SU-DHL-6 (cell line): ENCODE data around the gene ABTB2.

Experiments
- H2AFZ ChIP-seq: fragments of 200-600 bp; sonication (generic); 2 replicates; pipeline ENCODE4 v1.6.1; 2014; ENCODE audit warnings: low read depth, mild to moderate bottlenecking, moderate library complexity, mixed read lengths, antibody characterized with exemption, low read length; ENCODE audit not compliant: severe bottlenecking
- H3F3A ChIP-seq: fragments of 200-600 bp; shearing (Covaris generic); 2 replicates; pipeline ENCODE4 v1.6.0; 2016; ENCODE audit warnings: antibody characterized with exemption, mild to moderate bottlenecking; ENCODE audit not compliant: insufficient read depth
- H3K27ac ChIP-seq: fragments of 200-600 bp; sonication (generic); 2 replicates; pipeline ENCODE4 v1.5.1; 2016; ENCODE audit warnings: low read depth, mild to moderate bottlenecking, low read length, moderate library complexity, mixed read lengths
- H3K27me3 ChIP-seq: fragments of 200-600 bp; sonication (generic), shearing (Covaris generic); 2 replicates; pipeline ENCODE4 v1.6.0; 2014; ENCODE audit warnings: mild to moderate bottlenecking, low read length
- H3K36me3 ChIP-seq: fragments of 200-600 bp; sonication (generic); 2 replicates; pipeline ENCODE4 v1.6.1; 2014; ENCODE audit warnings: mild to moderate bottlenecking, low read length, mixed read lengths
- H3K4me2 ChIP-seq: fragments of 300-600, 200-600 bp; shearing (Covaris generic), sonication (generic); 2 replicates; pipeline ENCODE4 v1.6.0; 2014; ENCODE audit warnings: low read length, low read depth, mild to moderate bottlenecking; ENCODE audit not compliant: poor library complexity, severe bottlenecking
- H3K4me3 ChIP-seq: fragments of 200-600 bp; sonication (generic); 2 replicates; pipeline ENCODE4 v1.5.1; 2014; ENCODE audit warnings: antibody characterized with exemption, low read length, mild to moderate bottlenecking, mixed read lengths; ENCODE audit not compliant: insufficient read depth, poor library complexity, severe bottlenecking
- H3K79me2 ChIP-seq: fragments of 200-600 bp; sonication (generic); 2 replicates; pipeline ENCODE4 v1.6.1; 2014; ENCODE audit warnings: mild to moderate bottlenecking, low read length, moderate library complexity; ENCODE audit not compliant: insufficient read depth
- H3K9ac ChIP-seq: fragments of 200-600 bp; sonication (generic); 2 replicates; pipeline ENCODE4 v1.7.0; 2014; ENCODE audit warnings: mild to moderate bottlenecking, low read length
- H3K9me2 ChIP-seq: fragments of 200-600 bp; sonication (generic); replicated peaks from 2 replicates; pipeline ENCODE4 v1.6.1; 2014; ENCODE audit warnings: low read length; ENCODE audit not compliant: insufficient read depth
- H3K9me3 ChIP-seq: fragments of 200-600 bp; sonication (generic); 2 replicates; pipeline ENCODE4 v1.6.1; 2014; ENCODE audit warnings: low read length, mixed read lengths; ENCODE audit not compliant: insufficient read depth
- H4K20me1 ChIP-seq: fragments of 200-600 bp; sonication (generic); 2 replicates; pipeline ENCODE4 v1.6.1; 2014; ENCODE audit warnings: low read depth, mild to moderate bottlenecking, antibody characterized with exemption, low read length, moderate library complexity, mixed read lengths
- CTCF ChIP-seq: fragments of 200-600 bp; sonication (generic); IDR thresholded peaks from one replicate; pipeline ENCODE4 v1.5.1; 2017; ENCODE audit warnings: antibody characterized with exemption, mild to moderate bottlenecking, low read length, moderate library complexity; ENCODE audit not compliant: insufficient read depth, poor library complexity, severe bottlenecking
- EZH2phosphoT487 ChIP-seq: fragments of 200-600 bp; sonication (generic), shearing (Covaris generic); conservative IDR thresholded peaks from 2 replicates; pipeline ENCODE4 v1.6.1; 2018; ENCODE audit warnings: mild to moderate bottlenecking, antibody characterized with exemption, low read length, moderate library complexity, mixed read lengths

ABTB2 gene

GRCh38 chr11:34305193-34305592 is 52.6 kb downstream of the ABTB2 start:
- Histone ChIP-seq H2AFZ (no peak overlapping the region), H3K4me2 (no peak overlapping the region), H3K27ac (no peak overlapping the region), H3K4me3 (no peak overlapping the region), H3K79me2 (no peaks in the 10 kb centered on the region), H3K9ac (no peak overlapping the region), H3F3A (no peaks in the 10 kb centered on the region), H3K9me3 (no peaks in the 10 kb centered on the region), H3K9me2 (no peaks in the 10 kb centered on the region), H3K36me3 (no peaks in the 10 kb centered on the region), H3K27me3 (no peaks in the 10 kb centered on the region), H4K20me1 (no peaks in the 10 kb centered on the region)
- no peak for TF ChIP-seq EZH2phosphoT487

GRCh38 chr11:34303028-34303570 is 54.7 kb downstream of the ABTB2 start:
- H3K36me3 ChIP-seq: no peaks in the 10 kb centered on the region
- no peaks in the 10 kb centered on the region for H3K9me3 ChIP-seq
- no peaks in the 10 kb centered on the region for H3K27me3 ChIP-seq
- no peaks in the 10 kb centered on the region for H3K79me2 ChIP-seq
- H3K9ac ChIP-seq: no peak overlapping the region
- no peak overlapping the region for H3K27ac ChIP-seq
- no peak overlapping the region for H3K4me3 ChIP-seq
- H3K9me2 ChIP-seq: no peaks in the 10 kb centered on the region
- no peak overlapping the region for H2AFZ ChIP-seq
- no peak overlapping the region for H3K4me2 ChIP-seq
- TF ChIP-seq EZH2phosphoT487: no peak
- no peak for TF ChIP-seq CTCF
- H4K20me1 ChIP-seq: no peaks in the 10 kb centered on the region
- H3F3A ChIP-seq: no peaks in the 10 kb centered on the region

- Histone ChIP-seq H3K79me2 (no peaks in the 10 kb centered on the region), H3K36me3 (no peaks in the 10 kb centered on the region), H3K4me3 (no peak overlapping the region), H3K9ac (no peak overlapping the region), H3F3A (no peaks in the 10 kb centered on the region), H3K9me3 (no peaks in the 10 kb centered on the region), H3K9me2 (no peaks in the 10 kb centered on the region), H2AFZ (no peak overlapping the region), H3K4me2 (no peak overlapping the region), H3K27me3 (no peaks in the 10 kb centered on the region), H3K27ac (no peak overlapping the region), H4K20me1 (no peaks in the 10 kb centered on the region)
- TF ChIP-seq CTCF (no peak), EZH2phosphoT487 (no peak)
Observed at GRCh38 chr11:34302046-34302921, 55.5 kb downstream of the ABTB2 start.

GRCh38 chr11:34300926-34301295 is 56.9 kb downstream of the ABTB2 start:
- Histone ChIP-seq H3K27ac (no peak overlapping the region), H3F3A (no peaks in the 10 kb centered on the region), H2AFZ (no peak overlapping the region), H3K9me3 (no peaks in the 10 kb centered on the region), H3K36me3 (no peaks in the 10 kb centered on the region), H3K4me2 (no peak overlapping the region), H3K27me3 (no peaks in the 10 kb centered on the region), H3K9me2 (no peaks in the 10 kb centered on the region), H4K20me1 (no peaks in the 10 kb centered on the region), H3K4me3 (no peak overlapping the region), H3K79me2 (no peaks in the 10 kb centered on the region), H3K9ac (no peak overlapping the region)
- no peak for TF ChIP-seq EZH2phosphoT487
- TF ChIP-seq CTCF: no peak
